ENCODE measurements around the gene RHO.

DNA sequence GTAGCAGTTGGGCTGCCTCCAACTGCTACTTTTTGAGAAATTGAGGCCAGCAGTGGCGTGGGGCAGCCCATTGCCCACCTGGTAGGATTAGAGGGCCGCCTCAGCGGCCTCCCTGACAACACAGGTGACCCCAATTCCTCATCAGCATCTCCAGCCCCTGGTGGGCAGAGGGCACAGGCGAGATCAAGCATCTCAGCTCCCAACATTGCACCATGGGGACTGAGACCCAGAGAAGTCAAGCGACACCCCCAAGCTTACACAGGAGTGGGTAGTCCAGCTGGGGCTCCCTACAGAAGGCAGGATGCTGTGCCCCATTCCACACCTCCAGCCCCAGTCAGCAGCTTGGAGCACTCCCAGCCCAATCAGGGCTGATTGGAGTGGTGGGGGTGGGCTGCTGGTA, 14.3 kb downstream of the RHO start:
- TF ChIP-seq CTCF (IDR thresholded peaks at IDR 0.05) (no peak), POLR2A (IDR thresholded peaks at IDR 0.05) (no peak)

Measured in body of pancreas (tissue), 4 donors.